Transverse colon (tissue), 4 donors: ENCODE data around the gene DOCK3. TPM values are rescaled to one million over a fixed set of nuclear protein-coding genes. Genes with fewer than 3 reads are reported as not detected.
A peak's percentile ranks its signal among the peaks of the same experiment; 100 is the strongest.
"Not testable (repeated sequence)": the region's sequence is repeated elsewhere in the genome, so short reads cannot be mapped to it uniquely, and the experiment has no call there.

ENCODE experiments used
- DNase-seq: peaks from one replicate; pipeline ENCODE4 v3.0.0-alpha.2; 2019
- H3K27ac ChIP-seq, 4 donors: fragments of 200-600 bp; sonication (generic); 2 replicates each; pipeline ENCODE4 v1.5.1; 2016 to 2018; ENCODE audit warnings: inconsistent platforms in 4 of 4
- H3K27me3 ChIP-seq: fragments of 200-600 bp; sonication (generic); 2 replicates; pipeline ENCODE4 v1.5.1; 2017; ENCODE audit warnings: inconsistent platforms
- H3K36me3 ChIP-seq, 4 donors: fragments of 200-600 bp; sonication (generic); 2 replicates each; pipeline ENCODE4 v1.5.1; 2017 to 2019; ENCODE audit warnings: inconsistent platforms in 4 of 4
- H3K4me1 ChIP-seq, 4 donors: fragments of 200-600 bp; sonication (generic); 2 replicates each; pipeline ENCODE4 v1.5.1; 2017 to 2020; ENCODE audit warnings: inconsistent platforms in 4 of 4
- H3K4me3 ChIP-seq, 4 donors: fragments of 200-600 bp; sonication (generic); 1 replicate in 1 of 4; 2 replicates in 3 of 4; pipeline versions ENCODE4 v1.5.1 to v1.6.1; 2017 to 2019; ENCODE audit warnings: inconsistent platforms in 4 of 4
- H3K9me3 ChIP-seq, 2 donors: fragments of 200-600 bp; sonication (generic); 2 replicates each; pipeline ENCODE4 v1.5.1; 2017 to 2019; ENCODE audit warnings: inconsistent platforms in 2 of 2
- CTCF ChIP-seq, 5 experiments: fragments of 200-600 bp in 3 of 5; fragments of 450-650 bp in 2 of 5; sonication (generic) in 3 of 5; IDR thresholded peaks; 1 replicate in 2 of 5; 2 replicates in 3 of 5; pipeline ENCODE4 v1.5.1; 2016 to 2017; ENCODE audit warnings: antibody characterized with exemption in 5 of 5, inconsistent platforms in 3 of 5, mild to moderate bottlenecking in 2 of 5, moderate library complexity in 1 of 5
- EP300 ChIP-seq: sonication (generic); formaldehyde crosslinking; IDR thresholded peaks from one replicate; pipeline ENCODE4 v1.6.1; 2017; ENCODE audit warnings: antibody characterized with exemption, low read depth
- POLR2A ChIP-seq: fragments of 450-650 bp; IDR thresholded peaks from one replicate; pipeline ENCODE4 v1.6.1; 2016; ENCODE audit warnings: antibody characterized with exemption, mild to moderate bottlenecking, moderate library complexity
- POLR2AphosphoS5 ChIP-seq, 3 donors: sonication (generic); formaldehyde crosslinking; IDR thresholded peaks; one replicate each; pipeline ENCODE4 v1.6.1; 2016; ENCODE audit warnings: antibody characterized with exemption in 3 of 3
- WGBS, 2 donors: methylation state at CpG; one replicate each; pipeline ENCODE4 v1.1.5; 2018; ENCODE audit warnings: low coverage in 1 of 2; 5-methylcytosine and 5-hydroxymethylcytosine counted together
- in situ Hi-C, 4 donors: fragments of 200-750 bp; cut with MboI; loops; one replicate each; pipeline versions ENCODE4 v1.15.0 to v1.15.1; 2017; ENCODE audit warnings: low sequenced_read_pairs in 3 of 4, low pct_ligation_motif_present in 1 of 4, low pct_unique_long_range_greater_than_20kb in 1 of 4
- intact Hi-C: fragments of 100-400 bp; cut with DNase I; formaldehyde crosslinking; loops from one replicate; pipeline ENCODE4 v1.15.1; 2023; ENCODE audit warnings: low total_unique reads
- total RNA-seq, 4 donors: library from RNA; depleted of rRNA; stranded (reverse); fragments of >200 nt; gene quantifications; one replicate each; pipeline ENCODE4 v1.1.0, GENCODE V29; 2016

DOCK3 gene
- total RNA-seq, 4 donors from 2014 or later = 0.41 to 0.75 (median 0.62) TPM

GRCh38 chr3:50961386-50961785 is 286.7 kb downstream of the DOCK3 start:
- H3K27me3 ChIP-seq = peaks cover 6% of the 10 kb centered on the region
- H3K36me3 ChIP-seq = no peaks in the 10 kb centered on the region
- H3K4me3 ChIP-seq = no peak overlapping the region
- H3K9me3 ChIP-seq = no peaks in the 10 kb centered on the region
- no peak overlapping the region for H3K27ac ChIP-seq
- 19 to 50% methylated on average over 1 of the region's 1 CpG for WGBS, 2 donors
- no peak for DNase-seq
- intact Hi-C loops = no loop called here
- in situ Hi-C loops = loop anchor here in 2 of 4 donors (10.0 to 25.0 kb wide), 2 partner anchors 351 to 413 kb away; no protein-coding TSS in a partner anchor
- TF ChIP-seq POLR2A = no peak
- TF ChIP-seq CTCF (IDR thresholded peaks at IDR 0.05) = no peak
- no peak for TF ChIP-seq POLR2AphosphoS5 (IDR thresholded peaks at IDR 0.05)
- TF ChIP-seq EP300 = no peak
- no peaks in the 10 kb centered on the region for H3K4me1 ChIP-seq

GRCh38 chr3:50971487-50971924 is 296.8 kb downstream of the DOCK3 start:
- Histone ChIP-seq H3K27ac (no peak overlapping the region), H3K4me1 (peaks cover 0 to 3% (median 0%) of the 10 kb centered on the region in 4 donors), H3K36me3 (no peaks in the 10 kb centered on the region), H3K9me3 (no peaks in the 10 kb centered on the region), H3K27me3 (no peaks in the 10 kb centered on the region), H3K4me3 (no peak overlapping the region)
- 0 to 4% methylated on average over 3 of the region's 3 CpGs for WGBS, 2 donors
- intact Hi-C loops (no loop called here), in situ Hi-C loops (loop anchor here in 1 of 4 donors (25.0 kb wide), 1 partner anchor 341 kb away; no protein-coding TSS in a partner anchor)
- TF ChIP-seq CTCF (IDR thresholded peaks at IDR 0.05) = peak; percentile 67 to 84 (median 77)
- no peak for TF ChIP-seq POLR2AphosphoS5 (IDR thresholded peaks at IDR 0.05)
- peak; percentile 34 for DNase-seq

DNA sequence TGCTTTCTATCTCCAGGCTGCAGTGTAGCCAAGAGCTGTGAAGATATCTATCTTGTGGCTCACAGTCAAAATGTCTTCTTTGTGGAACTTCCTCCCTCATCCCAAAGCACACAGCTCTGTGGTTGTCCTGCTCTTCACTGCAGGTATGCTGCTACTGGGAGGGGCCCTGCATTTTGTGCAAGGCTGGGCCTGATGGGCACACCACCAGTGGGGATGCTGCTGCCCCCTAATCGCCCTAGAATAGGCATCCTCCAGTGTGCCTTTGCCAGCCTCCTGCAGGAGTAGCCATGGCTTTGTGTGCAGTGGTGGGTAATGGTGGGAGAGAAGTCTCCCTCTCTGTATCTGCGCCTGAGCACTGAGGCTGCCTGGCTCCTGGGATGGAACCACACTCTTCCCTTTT is 297.3 kb downstream of the DOCK3 start:
- TF ChIP-seq POLR2A (no peak), CTCF (IDR thresholded peaks at IDR 0.05) (no peak), EP300 (no peak), POLR2AphosphoS5 (IDR thresholded peaks at IDR 0.05) (no peak)
- no peak for DNase-seq
- H3K4me3 ChIP-seq = no peak overlapping the region
- peaks cover 0 to 3% (median 0%) of the 10 kb centered on the region in 4 donors for H3K4me1 ChIP-seq
- intact Hi-C loops = no loop called here
- no peaks in the 10 kb centered on the region for H3K9me3 ChIP-seq
- WGBS, 2 donors = 100% methylated on average over 1 of the region's 2 CpGs; no CpG with 5 or more reads in 1 of the 2 donors
- H3K27me3 ChIP-seq = no peaks in the 10 kb centered on the region
- no peaks in the 10 kb centered on the region for H3K36me3 ChIP-seq
- in situ Hi-C loops = loop anchor here in 1 of 4 donors (25.0 kb wide), 1 partner anchor 340 kb away; no protein-coding TSS in a partner anchor
- H3K27ac ChIP-seq = no peak overlapping the region

- 85% methylated on average over 10 of the region's 18 CpGs; no CpG with 5 or more reads in 1 of the 2 donors for whole genome bisulfite sequencing, 2 donors
- in situ Hi-C loops = loop anchor here in 1 of 4 donors (25.0 kb wide), 1 partner anchor 384 kb away; no protein-coding TSS in a partner anchor
- H3K4me3 ChIP-seq, H3K4me1 ChIP-seq, DNase-seq, H3K27ac ChIP-seq, intact Hi-C loops, H3K9me3 ChIP-seq, H3K27me3 ChIP-seq, H3K36me3 ChIP-seq: not testable (repeated sequence)
Observed at GRCh38 chr3:50978586-50978985, 303.9 kb downstream of the DOCK3 start.
